Spleen (tissue), 7 donors: ENCODE data around the gene INS.

Source experiments
- POLR2A ChIP-seq, 3 donors: fragments of 450-650 bp; IDR thresholded peaks; one replicate each; pipeline ENCODE4 v1.5.1; 2017; ENCODE audit warnings: antibody characterized with exemption in 3 of 3, mild to moderate bottlenecking in 1 of 3
- TF ChIP-seq, protein P1 (sequence below), 11 experiments: fragments of 200-600 bp in 7 of 11; fragments of 450-650 bp in 4 of 11; sonication (generic) in 4 of 11; IDR thresholded peaks in 8 of 11; conservative IDR thresholded peaks in 3 of 11; 1 replicate in 7 of 11; 2 replicates in 4 of 11; pipeline versions ENCODE4 v1.4.0 to v1.8.0; 2016 to 2021; ENCODE audit warnings: antibody characterized with exemption in 11 of 11, inconsistent platforms in 4 of 11, mild to moderate bottlenecking in 1 of 11
- donor health status: DM: no; HTN: no; CAD: no; lungs with moderate emphysema.
- donor health status: DM: no; HTN: no; CAD: no.
- donor health status: DM: no; HTN: no; CAD: no.

DNA sequence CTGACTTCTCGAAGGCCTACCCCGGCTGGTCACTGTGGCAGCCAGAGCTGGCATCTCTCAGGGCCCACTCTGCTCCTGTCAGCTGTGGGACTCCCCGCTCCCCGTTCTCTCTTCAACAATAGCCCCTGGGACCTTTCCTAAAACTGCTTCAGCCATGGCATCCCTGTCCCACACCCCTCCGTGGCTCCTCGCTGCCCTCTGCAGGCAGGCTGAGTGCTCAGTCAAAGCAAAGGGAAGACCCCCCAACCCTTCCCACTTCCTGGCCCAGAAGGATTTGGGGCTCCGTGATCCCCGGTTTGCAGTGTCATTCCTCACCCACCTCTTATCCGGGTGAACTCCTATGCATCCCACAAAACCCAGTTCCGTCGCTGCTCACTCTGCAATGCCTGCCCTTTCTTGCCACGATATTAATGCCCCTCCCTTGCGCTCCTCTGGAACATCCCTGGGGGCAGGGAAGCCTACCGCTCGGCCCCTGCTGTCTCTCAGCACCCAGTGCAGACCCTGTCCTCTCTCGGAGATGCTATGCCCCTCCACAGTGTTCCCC is 12.2 kb upstream of the INS start:
- TF ChIP-seq, protein P1, sequence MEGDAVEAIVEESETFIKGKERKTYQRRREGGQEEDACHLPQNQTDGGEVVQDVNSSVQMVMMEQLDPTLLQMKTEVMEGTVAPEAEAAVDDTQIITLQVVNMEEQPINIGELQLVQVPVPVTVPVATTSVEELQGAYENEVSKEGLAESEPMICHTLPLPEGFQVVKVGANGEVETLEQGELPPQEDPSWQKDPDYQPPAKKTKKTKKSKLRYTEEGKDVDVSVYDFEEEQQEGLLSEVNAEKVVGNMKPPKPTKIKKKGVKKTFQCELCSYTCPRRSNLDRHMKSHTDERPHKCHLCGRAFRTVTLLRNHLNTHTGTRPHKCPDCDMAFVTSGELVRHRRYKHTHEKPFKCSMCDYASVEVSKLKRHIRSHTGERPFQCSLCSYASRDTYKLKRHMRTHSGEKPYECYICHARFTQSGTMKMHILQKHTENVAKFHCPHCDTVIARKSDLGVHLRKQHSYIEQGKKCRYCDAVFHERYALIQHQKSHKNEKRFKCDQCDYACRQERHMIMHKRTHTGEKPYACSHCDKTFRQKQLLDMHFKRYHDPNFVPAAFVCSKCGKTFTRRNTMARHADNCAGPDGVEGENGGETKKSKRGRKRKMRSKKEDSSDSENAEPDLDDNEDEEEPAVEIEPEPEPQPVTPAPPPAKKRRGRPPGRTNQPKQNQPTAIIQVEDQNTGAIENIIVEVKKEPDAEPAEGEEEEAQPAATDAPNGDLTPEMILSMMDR (IDR thresholded peaks at IDR 0.05 in 8 of 11, conservative IDR thresholded peaks at IDR 0.05 in 3 of 11), result no peak
- TF ChIP-seq POLR2A (IDR thresholded peaks at IDR 0.05), result no peak
